HG02571 (cell line): ENCODE measurements around the gene MZB1.
"Not testable (repeated sequence)": the region's sequence is repeated elsewhere in the genome, so short reads cannot be mapped to it uniquely, and the experiment has no call there.

Source experiments
- ATAC-seq: cut with Tn5 transposase; IDR thresholded peaks from one replicate; pipeline ENCODE4 v1.9.1; 2021; ENCODE audit warnings: mild to moderate bottlenecking, moderate library complexity; ENCODE audit not compliant: unreplicated experiment

Gene MZB1

GRCh38 chr5:139410993-139411828, 21.5 kb upstream of the MZB1 start:
- no peak for ATAC-seq

GRCh38 chr5:139410121-139410992, 20.6 kb upstream of the MZB1 start:
- ATAC-seq: no peak

- ATAC-seq: not testable (repeated sequence)
These were observed 19.4 kb upstream of the MZB1 start for GRCh38 chr5:139409116-139409515.

- ATAC-seq: no peak
These were observed 18.5 kb upstream of the MZB1 start for GRCh38 chr5:139408191-139408590.

GRCh38 chr5:139407517-139407916, 17.8 kb upstream of the MZB1 start:
- no peak for ATAC-seq

- no peak for ATAC-seq
These were observed 17.2 kb upstream of the MZB1 start for GRCh38 chr5:139406963-139407362.

GRCh38 chr5:139404484-139404840, 14.7 kb upstream of the MZB1 start:
- no peak for ATAC-seq

- ATAC-seq: peak; percentile 79
These were observed 14.2 kb upstream of the MZB1 start, which contains the start of gene SPATA24 for GRCh38 chr5:139403787-139404483. Gene SPATA24 (minus strand): TSS chr5:139404089. CDS start chr5:139404060, 29 bp downstream.

- no peak for ATAC-seq
These were observed 13.7 kb upstream of the MZB1 start for GRCh38 chr5:139403418-139403786.

- no peak for ATAC-seq
These were observed 12.9 kb upstream of the MZB1 start for GRCh38 chr5:139402561-139403158.

GRCh38 chr5:139401546-139401945, 11.8 kb upstream of the MZB1 start:
- no peak for ATAC-seq

GRCh38 chr5:139399501-139400121, 9.9 kb upstream of the MZB1 start:
- peak; percentile 32 for ATAC-seq

- ATAC-seq: no peak
These were observed 8.2 kb upstream of the MZB1 start for GRCh38 chr5:139397921-139398320.

GRCh38 chr5:139396691-139397090, 7.0 kb upstream of the MZB1 start:
- no peak for ATAC-seq

- ATAC-seq: no peak
These were observed 6.3 kb upstream of the MZB1 start for GRCh38 chr5:139395844-139396640.

GRCh38 chr5:139394654-139395566, 5.2 kb upstream of the MZB1 start, which contains the start of gene PROB1:
Gene PROB1 (minus strand): TSS chr5:139395104. CDS start chr5:139395081, 23 bp downstream.
- no peak for ATAC-seq

GRCh38 chr5:139394123-139394653, 4.5 kb upstream of the MZB1 start:
- ATAC-seq: no peak

- no peak for ATAC-seq
These were observed 3.9 kb upstream of the MZB1 start for GRCh38 chr5:139393497-139394122.
